A549 (cell line): Measurements from ENCODE around the gene SLC38A10.

Experiments
- CBX2 ChIP-seq: fragments of 200-600 bp; sonication (generic); IDR thresholded peaks from 2 replicates; pipeline ENCODE4 v1.6.1; 2016; ENCODE audit warnings: low read depth, mild to moderate bottlenecking, borderline replicate concordance
- CHD4 ChIP-seq: fragments of 200-600 bp; sonication (generic); IDR thresholded peaks from 2 replicates; pipeline ENCODE4 v1.6.1; 2016; ENCODE audit warnings: antibody characterized with exemption, mild to moderate bottlenecking, borderline replicate concordance
- FOXS1 ChIP-seq: fragments of 250-450 bp; sonication (Bioruptor Pico); IDR thresholded peaks from 2 replicates; pipeline ENCODE4 v1.5.0; 2020; ENCODE audit warnings: mild to moderate bottlenecking, moderate library complexity
- HDAC2 ChIP-seq: fragments of 200-600 bp; sonication (generic); IDR thresholded peaks from 2 replicates; pipeline ENCODE4 v1.6.1; 2016
- JUNB ChIP-seq: fragments of >200 bp; sonication (Bioruptor Twin); formaldehyde crosslinking; IDR thresholded peaks from 2 replicates; pipeline ENCODE4 v1.6.1; 2016
- KDM1A ChIP-seq: fragments of 200-600 bp; sonication (generic); IDR thresholded peaks from 2 replicates; pipeline ENCODE4 v1.6.1; 2016; ENCODE audit warnings: low read depth, mild to moderate bottlenecking
- POLR2A ChIP-seq: IDR thresholded peaks from 2 replicates; pipeline ENCODE4 v1.6.1; 2012; ENCODE audit warnings: mild to moderate bottlenecking, low read length
- RNF2 ChIP-seq: fragments of 200-600 bp; sonication (generic); IDR thresholded peaks from 2 replicates; pipeline ENCODE4 v1.6.1; 2016; ENCODE audit warnings: low read depth, mild to moderate bottlenecking, antibody characterized with exemption, moderate library complexity, borderline replicate concordance
- ZC3H11A ChIP-seq: fragments of 450-650 bp; IDR thresholded peaks from 2 replicates; pipeline ENCODE4 v1.6.1; 2014; ENCODE audit warnings: antibody characterized with exemption, mild to moderate bottlenecking
- TF ChIP-seq, protein P1 (sequence below): fragments of >200 bp; sonication (Bioruptor Twin); formaldehyde crosslinking; IDR thresholded peaks from 3 replicates; pipeline ENCODE4 v1.5.1; 2016
- TF ChIP-seq, protein P2 (sequence below): fragments of 250-450 bp; sonication (Bioruptor Pico); IDR thresholded peaks from 2 replicates; pipeline ENCODE4 v1.5.0; 2021; ENCODE audit warnings: mild to moderate bottlenecking, moderate library complexity, borderline replicate concordance

DNA sequence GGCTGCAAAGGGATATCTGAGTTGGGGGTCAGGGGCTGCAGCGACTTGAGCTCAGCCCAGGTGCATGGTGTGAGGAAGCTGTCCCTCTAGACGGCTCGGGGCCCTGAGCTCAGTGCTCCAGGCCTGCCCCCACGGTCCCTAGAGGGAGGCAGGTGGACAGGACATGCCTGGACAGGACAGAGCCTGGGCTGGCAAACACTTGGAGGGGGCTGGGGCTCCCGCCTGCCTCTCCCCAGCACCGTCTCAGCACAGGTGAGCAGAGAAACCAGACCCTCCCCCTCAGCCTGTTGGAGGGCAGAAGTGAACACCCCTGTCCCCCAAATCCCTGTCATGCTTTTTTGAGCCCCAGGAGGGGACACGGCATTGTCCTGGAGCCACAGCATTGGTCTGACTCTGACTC is 11.4 kb upstream of the SLC38A10 start:
- TF ChIP-seq HDAC2, result no peak
- no peak for TF ChIP-seq POLR2A
- no peak for TF ChIP-seq KDM1A
- TF ChIP-seq, protein P1, sequence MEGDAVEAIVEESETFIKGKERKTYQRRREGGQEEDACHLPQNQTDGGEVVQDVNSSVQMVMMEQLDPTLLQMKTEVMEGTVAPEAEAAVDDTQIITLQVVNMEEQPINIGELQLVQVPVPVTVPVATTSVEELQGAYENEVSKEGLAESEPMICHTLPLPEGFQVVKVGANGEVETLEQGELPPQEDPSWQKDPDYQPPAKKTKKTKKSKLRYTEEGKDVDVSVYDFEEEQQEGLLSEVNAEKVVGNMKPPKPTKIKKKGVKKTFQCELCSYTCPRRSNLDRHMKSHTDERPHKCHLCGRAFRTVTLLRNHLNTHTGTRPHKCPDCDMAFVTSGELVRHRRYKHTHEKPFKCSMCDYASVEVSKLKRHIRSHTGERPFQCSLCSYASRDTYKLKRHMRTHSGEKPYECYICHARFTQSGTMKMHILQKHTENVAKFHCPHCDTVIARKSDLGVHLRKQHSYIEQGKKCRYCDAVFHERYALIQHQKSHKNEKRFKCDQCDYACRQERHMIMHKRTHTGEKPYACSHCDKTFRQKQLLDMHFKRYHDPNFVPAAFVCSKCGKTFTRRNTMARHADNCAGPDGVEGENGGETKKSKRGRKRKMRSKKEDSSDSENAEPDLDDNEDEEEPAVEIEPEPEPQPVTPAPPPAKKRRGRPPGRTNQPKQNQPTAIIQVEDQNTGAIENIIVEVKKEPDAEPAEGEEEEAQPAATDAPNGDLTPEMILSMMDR, result no peak
- TF ChIP-seq CBX2, result no peak
- TF ChIP-seq, protein P2, sequence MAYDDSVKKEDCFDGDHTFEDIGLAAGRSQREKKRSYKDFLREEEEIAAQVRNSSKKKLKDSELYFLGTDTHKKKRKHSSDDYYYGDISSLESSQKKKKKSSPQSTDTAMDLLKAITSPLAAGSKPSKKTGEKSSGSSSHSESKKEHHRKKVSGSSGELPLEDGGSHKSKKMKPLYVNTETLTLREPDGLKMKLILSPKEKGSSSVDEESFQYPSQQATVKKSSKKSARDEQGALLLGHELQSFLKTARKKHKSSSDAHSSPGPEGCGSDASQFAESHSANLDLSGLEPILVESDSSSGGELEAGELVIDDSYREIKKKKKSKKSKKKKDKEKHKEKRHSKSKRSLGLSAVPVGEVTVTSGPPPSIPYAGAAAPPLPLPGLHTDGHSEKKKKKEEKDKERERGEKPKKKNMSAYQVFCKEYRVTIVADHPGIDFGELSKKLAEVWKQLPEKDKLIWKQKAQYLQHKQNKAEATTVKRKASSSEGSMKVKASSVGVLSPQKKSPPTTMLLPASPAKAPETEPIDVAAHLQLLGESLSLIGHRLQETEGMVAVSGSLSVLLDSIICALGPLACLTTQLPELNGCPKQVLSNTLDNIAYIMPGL (CRISPR knock-in tag), result no peak
- no peak for TF ChIP-seq FOXS1
- TF ChIP-seq CHD4, result no peak
- no peak for TF ChIP-seq RNF2
- TF ChIP-seq JUNB, result no peak
- no peak for TF ChIP-seq ZC3H11A
